HepG2 (cell line): Measurements from ENCODE around the gene SMAD1. TPM values are rescaled to one million over a fixed set of nuclear protein-coding genes. Genes with fewer than 3 reads are reported as not detected.

Experiments used
- CEBPB ChIP-seq: IDR thresholded peaks from 2 replicates; pipeline ENCODE4 v1.6.1; 2011; ENCODE audit warnings: low read depth, low read length, improper control_type of control experiment, borderline replicate concordance
- DDIT3 ChIP-seq: sonication (generic); formaldehyde crosslinking; IDR thresholded peaks from 2 replicates; pipeline ENCODE4 v1.4.0; 2020; ENCODE audit warnings: mild to moderate bottlenecking, missing genetic modification reagents
- HMG20A ChIP-seq: IDR thresholded peaks from 2 replicates; pipeline ENCODE4 v1.6.1; 2016; ENCODE audit warnings: borderline replicate concordance
- HOXA5 ChIP-seq: sonication (generic); formaldehyde crosslinking; IDR thresholded peaks from 2 replicates; pipeline ENCODE4 v1.4.0; 2020; ENCODE audit warnings: missing genetic modification reagents
- LBX2 ChIP-seq: sonication (generic); formaldehyde crosslinking; IDR thresholded peaks from 2 replicates; pipeline ENCODE4 v1.5.0; 2020; ENCODE audit warnings: missing genetic modification reagents, mild to moderate bottlenecking, borderline replicate concordance
- POLR2G ChIP-seq: fragments of 200-400 bp; formaldehyde crosslinking; IDR thresholded peaks from 2 replicates; pipeline ENCODE4 v1.6.1; 2018; ENCODE audit warnings: mild to moderate bottlenecking, low read depth, low read length, moderate library complexity
- SMYD3 ChIP-seq: sonication (generic); formaldehyde crosslinking; IDR thresholded peaks from 2 replicates; pipeline ENCODE4 v1.8.1; 2023; ENCODE audit warnings: mild to moderate bottlenecking, missing genetic modification reagents
- SPEN ChIP-seq: sonication (generic); formaldehyde crosslinking; IDR thresholded peaks from 2 replicates; pipeline ENCODE4 v1.5.1; 2020; ENCODE audit warnings: low read depth, mild to moderate bottlenecking, missing genetic modification reagents
- ZBTB25 ChIP-seq: IDR thresholded peaks from 2 replicates; pipeline ENCODE4 v1.6.1; 2018; ENCODE audit warnings: missing genetic modification reagents
- ZMAT3 ChIP-seq: sonication (generic); formaldehyde crosslinking; conservative IDR thresholded peaks from 2 replicates; pipeline ENCODE4 v1.7.0; 2021; ENCODE audit warnings: missing genetic modification reagents
- ZNF138 ChIP-seq: sonication (generic); formaldehyde crosslinking; IDR thresholded peaks from 2 replicates; pipeline ENCODE4 v1.5.0; 2020; ENCODE audit warnings: mild to moderate bottlenecking, low read depth, missing genetic modification reagents
- ZNF142 ChIP-seq: sonication (generic); formaldehyde crosslinking; IDR thresholded peaks from 2 replicates; pipeline ENCODE4 v1.4.0; 2020; ENCODE audit warnings: missing genetic modification reagents
- ZNF281 ChIP-seq: sonication (generic); formaldehyde crosslinking; IDR thresholded peaks from 2 replicates; pipeline ENCODE4 v1.4.0; 2020; ENCODE audit warnings: missing genetic modification reagents, borderline replicate concordance
- ZNF326 ChIP-seq: sonication (generic); formaldehyde crosslinking; IDR thresholded peaks from 2 replicates; pipeline ENCODE4 v1.4.0; 2020; ENCODE audit warnings: missing genetic modification reagents, borderline replicate concordance
- ZNF335 ChIP-seq: sonication (generic); formaldehyde crosslinking; IDR thresholded peaks from 2 replicates; pipeline ENCODE4 v1.4.0; 2020; ENCODE audit warnings: missing genetic modification reagents
- ZSCAN30 ChIP-seq: sonication (generic); formaldehyde crosslinking; IDR thresholded peaks from 2 replicates; pipeline ENCODE4 v1.5.0; 2020; ENCODE audit warnings: mild to moderate bottlenecking, missing genetic modification reagents
- polyA plus RNA-seq, 8 experiments: library from polyadenylated mRNA; depleted of rRNA in 3 of 8; stranded (reverse) in 7 of 8; unstranded in 1 of 8; fragments of >200 nt; fragmentation: Illumina TruSeq in 4 of 8; extraction: Trizol in 4 of 8; gene quantifications; 2 replicates each; pipeline versions ENCODE4 v1.2.1 to v1.2.3, GENCODE V29; 2011 to 2016; ENCODE audit warnings: low read depth in 4 of 8, missing spikeins in 1 of 8, mixed read lengths in 1 of 8; ENCODE audit not compliant: insufficient read depth in 1 of 8
- total RNA-seq, 5 experiments: library from RNA; depleted of rRNA; stranded (reverse); fragments of >200 nt; fragmentation: Illumina TruSeq; extraction: Trizol; gene quantifications; 2 replicates each; pipeline ENCODE4 v1.2.3, GENCODE V29; 2016; ENCODE audit warnings: low read depth in 1 of 5

The SMAD1 gene
- total and polyA plus RNA-seq, 2 of the 13 experiments (the other 11 are each of a cell fraction or from before 2014, with no cell fraction given) = 12.7 to 16.6 TPM

- TF ChIP-seq ZNF142 (CRISPR knock-in tag) (peak; percentile 100), CEBPB (no peak), HOXA5 (0 out of 2 replicates have a peak, but pooled peaks have one; percentile 25), POLR2G (peak; percentile 63), ZMAT3 (CRISPR knock-in tag) (0 out of 2 replicates have a peak, but pooled peaks have one; percentile 55), ZNF326 (CRISPR knock-in tag) (no peak), LBX2 (no peak), ZNF335 (no peak), SMYD3 (CRISPR knock-in tag) (peak; percentile 59; the same call in 1 of the 2 replicates), ZSCAN30 (no peak), ZNF281 (peak; percentile 41; the same call in 1 of the 2 replicates), HMG20A (CRISPR knock-in tag) (no peak), ZBTB25 (peak; percentile 32; the same call in 1 of the 2 replicates), SPEN (CRISPR knock-in tag) (peak; percentile 29; the same call in 1 of the 2 replicates), ZNF138 (CRISPR knock-in tag) (0 out of 2 replicates have a peak, but pooled peaks have one; percentile 12), DDIT3 (CRISPR knock-in tag) (no peak)
Observed at GRCh38 chr4:145481164-145481941, at the start of gene SMAD1 (continued).
